Measurements from ENCODE around the gene KLF6. TPM values are rescaled to one million over a fixed set of nuclear protein-coding genes. Genes with fewer than 3 reads are reported as not detected.

Gene KLF6
- total and polyA plus RNA-seq, 9 donors = 45.4 to 178 (median 85.7) TPM

GRCh38 chr10:3827768-3828403, 42.9 kb upstream of the KLF6 start:
- no peak overlapping the region for H3K4me3 ChIP-seq
- WGBS, 3 donors = 88 to 92% (median 91%) methylated on average over 27 of the region's 27 CpGs
- peaks cover 8% of the 10 kb centered on the region for H3K4me1 ChIP-seq (ENCODE audit: insufficient read depth)
- intact Hi-C loops (cut with DNase I) = no loop called here
- H3K36me3 ChIP-seq = no peaks in the 10 kb centered on the region
- DNase-seq = no peak
- no peak overlapping the region for H3K27ac ChIP-seq
- TF ChIP-seq EP300 (IDR thresholded peaks at IDR 0.05) (no peak), CTCF (IDR thresholded peaks at IDR 0.05) (no peak), POLR2A (IDR thresholded peaks at IDR 0.05) (no peak)
- H3K9me3 ChIP-seq = no peaks in the 10 kb centered on the region
- no peaks in the 10 kb centered on the region for H3K27me3 ChIP-seq

GRCh38 chr10:3827266-3827665, 42.3 kb upstream of the KLF6 start:
- no peaks in the 10 kb centered on the region for H3K36me3 ChIP-seq
- peaks cover 8% of the 10 kb centered on the region for H3K4me1 ChIP-seq (ENCODE audit: insufficient read depth)
- H3K9me3 ChIP-seq = no peaks in the 10 kb centered on the region
- 90 to 93% (median 93%) methylated on average over 10 of the region's 10 CpGs for WGBS, 3 donors
- H3K27me3 ChIP-seq = no peaks in the 10 kb centered on the region
- no peak overlapping the region for H3K4me3 ChIP-seq
- TF ChIP-seq POLR2A (IDR thresholded peaks at IDR 0.05) (no peak), EP300 (IDR thresholded peaks at IDR 0.05) (no peak), CTCF (IDR thresholded peaks at IDR 0.05) (no peak)
- H3K27ac ChIP-seq = no peak overlapping the region
- intact Hi-C loops (cut with DNase I) = no loop called here
- DNase-seq = no peak

GRCh38 chr10:3825862-3826351, 40.9 kb upstream of the KLF6 start:
- TF ChIP-seq EP300 (IDR thresholded peaks at IDR 0.05) = no peak
- no peak for TF ChIP-seq POLR2A (IDR thresholded peaks at IDR 0.05)
- no peak for TF ChIP-seq CTCF (IDR thresholded peaks at IDR 0.05)
- no peak for DNase-seq
- 92 to 94% (median 94%) methylated on average over 21 of the region's 21 CpGs for WGBS, 3 donors
- no peaks in the 10 kb centered on the region for H3K9me3 ChIP-seq
- H3K27ac ChIP-seq = no peak overlapping the region
- no peak overlapping the region for H3K4me3 ChIP-seq
- no peaks in the 10 kb centered on the region for H3K36me3 ChIP-seq
- H3K4me1 ChIP-seq (ENCODE audit: insufficient read depth) = peaks cover 7% of the 10 kb centered on the region
- no peaks in the 10 kb centered on the region for H3K27me3 ChIP-seq
- intact Hi-C loops (cut with DNase I) = no loop called here

GRCh38 chr10:3825244-3825643, 40.2 kb upstream of the KLF6 start:
- intact Hi-C loops (cut with DNase I) = no loop called here
- no peak overlapping the region for H3K4me3 ChIP-seq
- 60 to 72% (median 66%) methylated on average over 6 of the region's 6 CpGs for WGBS, 3 donors
- no peak overlapping the region for H3K27ac ChIP-seq
- H3K36me3 ChIP-seq = no peaks in the 10 kb centered on the region
- DNase-seq = no peak
- no peaks in the 10 kb centered on the region for H3K27me3 ChIP-seq
- peaks cover 7% of the 10 kb centered on the region for H3K4me1 ChIP-seq (ENCODE audit: insufficient read depth)
- H3K9me3 ChIP-seq = no peaks in the 10 kb centered on the region
- TF ChIP-seq EP300 (IDR thresholded peaks at IDR 0.05) = no peak
- no peak for TF ChIP-seq CTCF (IDR thresholded peaks at IDR 0.05)
- no peak for TF ChIP-seq POLR2A (IDR thresholded peaks at IDR 0.05)
